ENCODE data around the gene GAL3ST1.

GAL3ST1 gene

DNA sequence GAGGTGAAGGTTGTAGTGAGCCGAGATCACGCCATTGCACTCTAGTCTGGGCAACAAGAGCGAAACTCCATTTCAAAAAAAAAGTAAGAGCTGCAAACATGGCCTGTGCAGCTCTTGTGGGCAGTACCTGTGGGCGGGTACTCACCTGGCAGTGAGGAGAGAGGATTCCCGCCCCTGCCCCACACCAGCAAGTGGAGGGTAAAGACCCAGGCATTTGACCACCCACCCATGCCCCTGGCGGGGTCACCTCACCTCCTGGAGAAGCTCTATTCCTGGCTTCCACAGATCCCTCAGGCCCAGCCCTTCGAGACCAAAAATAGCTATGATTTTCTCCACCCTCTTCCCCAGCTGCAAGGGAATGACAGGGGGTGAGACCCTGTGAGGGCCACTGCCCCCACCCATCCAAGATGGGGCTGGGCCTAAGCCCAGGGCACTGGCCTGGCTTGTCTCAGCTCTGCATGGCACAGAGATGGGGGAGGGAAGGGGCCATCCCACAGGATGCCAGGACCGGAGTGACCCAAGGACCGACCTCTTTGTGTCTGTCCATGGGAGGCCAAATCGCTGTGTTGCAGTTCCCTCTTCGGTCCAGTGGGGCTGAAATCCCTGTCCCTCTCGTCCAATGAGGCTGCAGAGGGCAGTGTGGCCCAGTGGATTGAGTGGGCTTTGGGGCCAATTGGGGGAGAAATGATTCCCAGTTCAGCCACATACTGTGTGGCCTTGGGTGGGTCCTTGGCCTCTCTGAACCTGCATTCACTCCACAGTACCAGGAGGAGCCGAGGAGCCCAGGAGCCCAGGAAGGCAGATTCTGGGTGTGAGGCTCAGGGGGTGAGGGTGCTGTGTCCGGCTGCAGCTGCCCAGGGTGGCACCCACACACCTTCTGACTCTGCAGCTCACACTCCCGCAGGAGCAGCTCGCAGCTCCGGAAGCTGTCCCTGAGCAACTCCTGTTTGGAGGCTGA, 42.5 kb downstream of the GAL3ST1 start:
- DNase-seq, result no peak

DNA sequence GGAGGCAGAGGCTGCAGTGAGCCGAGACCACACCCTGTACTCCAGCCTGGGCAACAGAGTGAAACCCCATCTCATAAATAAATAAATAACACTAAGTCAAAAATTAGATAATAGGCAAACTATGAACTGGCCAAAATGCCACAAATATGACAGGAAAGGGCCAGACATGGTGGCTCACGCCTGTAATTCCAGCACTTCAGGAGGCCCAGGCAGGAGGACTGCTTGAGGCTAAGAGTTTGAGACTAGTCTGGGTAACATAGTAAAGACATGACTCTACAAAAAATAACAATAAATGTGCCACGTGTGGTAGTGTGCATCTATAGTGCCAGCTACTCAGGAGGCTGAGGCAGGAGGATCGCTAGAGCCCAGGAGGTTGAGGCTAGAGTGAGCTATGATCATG, 47.8 kb downstream of the GAL3ST1 start:
- no peak for DNase-seq

DNA sequence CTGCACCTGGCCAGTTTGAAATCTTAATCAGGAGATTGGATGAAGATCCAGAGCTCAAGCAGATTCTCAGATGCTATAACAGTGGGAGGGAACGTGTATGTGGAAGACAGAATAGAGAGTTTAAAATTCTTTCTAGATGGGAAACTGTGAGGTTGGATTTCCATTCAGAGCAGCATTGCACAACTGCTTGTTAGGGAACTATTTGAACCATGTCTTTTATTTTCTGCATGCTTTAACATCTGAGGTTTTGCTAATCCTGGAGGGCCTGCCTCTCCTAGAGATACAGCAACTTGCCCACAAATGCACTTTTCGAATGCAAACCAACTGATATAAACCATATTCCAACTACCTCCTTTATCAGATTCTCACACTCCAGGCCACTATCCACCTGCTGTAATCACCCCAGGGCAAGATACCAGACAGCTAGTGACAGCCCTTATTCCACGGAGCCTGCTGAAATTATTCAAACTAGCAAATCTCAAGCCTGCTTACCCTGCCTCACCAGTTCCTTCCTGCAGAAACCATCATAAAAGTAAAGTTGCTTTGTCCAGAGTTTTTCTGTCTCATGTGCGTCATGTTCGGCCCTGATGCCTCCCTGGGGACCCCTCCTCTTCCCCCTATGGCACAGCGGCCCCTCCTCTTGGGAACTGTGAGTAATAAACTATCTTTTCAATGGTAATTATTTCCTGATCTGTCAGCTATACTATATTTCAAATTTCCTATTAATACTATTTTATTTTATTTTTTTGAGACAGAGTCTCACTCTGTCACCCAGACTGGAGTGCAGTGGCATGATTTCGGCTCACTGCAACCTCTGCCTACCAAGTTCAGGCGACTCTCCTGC, 50.6 kb downstream of the GAL3ST1 start:
- no peak for DNase-seq

- DNase-seq, result no peak
These were observed 52.9 kb downstream of the GAL3ST1 start for GRCh38 chr22:30521368-30522156.

- no peak for DNase-seq
These were observed 54.5 kb downstream of the GAL3ST1 start for GRCh38 chr22:30519842-30520425.

- no peak for DNase-seq
These were observed 57.7 kb downstream of the GAL3ST1 start for GRCh38 chr22:30516731-30517130.

DNA sequence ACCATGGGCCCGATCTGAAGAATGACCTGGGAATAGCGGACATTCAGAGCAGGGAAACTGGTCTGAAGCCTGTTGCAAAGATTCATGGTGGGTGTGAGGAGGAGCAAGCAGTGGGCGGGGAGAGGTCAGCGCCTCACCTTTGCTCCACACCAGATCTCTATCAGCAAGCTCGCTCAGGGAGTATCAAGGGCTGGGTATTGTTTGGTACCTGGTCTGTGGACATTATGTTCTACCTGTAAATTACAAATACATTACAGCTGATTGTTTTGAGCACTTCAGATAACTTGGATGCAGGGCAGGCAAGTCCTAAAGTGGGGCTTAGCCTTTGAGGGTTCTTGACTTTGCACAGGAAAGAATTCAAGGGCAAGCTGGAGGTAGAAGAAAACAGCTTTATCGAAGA, 58.2 kb downstream of the GAL3ST1 start:
- no peak for DNase-seq

- DNase-seq, result no peak
These were observed 60.2 kb downstream of the GAL3ST1 start for GRCh38 chr22:30514252-30514651.

DNA sequence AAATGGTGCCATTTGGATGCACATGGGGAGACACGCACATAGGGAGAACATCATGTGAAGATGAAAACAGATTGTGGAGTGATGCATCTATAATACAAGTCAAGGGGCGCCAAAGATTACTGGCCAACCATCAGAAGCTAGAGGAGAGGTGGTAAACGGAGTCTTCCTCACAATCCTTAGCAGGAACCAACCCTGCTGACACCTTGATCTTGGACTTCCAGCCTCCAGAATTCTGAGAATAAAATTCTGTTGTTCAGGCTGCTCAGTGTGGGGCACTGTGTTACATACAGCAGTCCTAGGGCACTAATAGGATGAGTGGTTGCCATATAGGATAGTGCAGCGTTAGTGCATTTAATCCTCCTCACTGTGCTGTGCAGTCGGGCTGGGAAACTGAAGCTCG, 61.0 kb downstream of the GAL3ST1 start:
- no peak for DNase-seq

DNA sequence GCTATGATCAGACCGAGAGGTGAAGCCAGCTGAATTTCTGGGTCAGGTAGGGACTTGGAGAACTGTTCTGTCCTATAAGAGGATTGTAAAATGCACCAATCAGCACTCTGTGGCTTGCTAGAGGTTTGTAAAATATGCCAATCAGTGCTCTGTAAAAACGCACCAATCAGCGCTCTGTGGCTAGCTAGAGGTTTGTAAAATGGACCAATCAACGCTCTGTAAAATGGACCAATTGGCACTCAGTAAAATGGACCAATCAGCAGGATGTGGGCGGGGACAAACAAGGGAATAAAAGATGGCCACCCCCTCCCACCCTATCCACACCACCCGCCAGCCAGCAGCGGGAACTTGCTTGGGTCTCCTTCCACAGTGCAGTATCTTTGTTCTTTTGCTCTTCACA, 62.6 kb downstream of the GAL3ST1 start:
- no peak for DNase-seq

GRCh38 chr22:30511109-30511508, 63.4 kb downstream of the GAL3ST1 start:
- DNase-seq, result no peak

- no peak for DNase-seq
These were observed 66.2 kb downstream of the GAL3ST1 start for GRCh38 chr22:30508216-30508615.

GRCh38 chr22:30507670-30508069, 66.8 kb downstream of the GAL3ST1 start:
- DNase-seq, result no peak

DNA sequence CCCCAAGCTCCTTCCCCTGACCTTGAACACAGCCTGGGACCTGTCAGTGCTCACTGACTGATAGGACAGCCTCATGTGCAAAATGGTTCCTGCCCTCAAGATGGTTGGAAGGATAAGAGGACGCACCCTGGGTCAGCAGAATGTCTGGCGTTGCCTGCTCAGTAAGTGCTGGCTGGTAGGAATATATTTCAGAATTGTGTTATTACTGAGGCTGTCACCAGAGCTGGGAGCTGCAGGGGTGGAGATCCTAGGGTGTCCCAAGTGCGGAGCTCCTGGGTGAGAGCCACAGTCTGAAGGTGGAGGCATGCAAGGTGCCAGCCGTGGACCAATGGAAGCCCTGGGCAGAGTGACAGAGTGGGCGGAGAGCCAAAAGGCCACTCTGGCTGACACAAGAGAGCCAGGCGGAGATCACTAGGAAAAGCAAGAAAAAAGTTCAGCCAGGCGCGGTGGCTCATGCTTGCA, 67.9 kb downstream of the GAL3ST1 start:
- no peak for DNase-seq

All from activated CD4-positive, alpha-beta T cell treated with anti-CD3 and anti-CD28 coated beads for 48 hours (primary cell).